ENCODE results near the gene ARHGAP15.
"Not testable (repeated sequence)": the region's sequence is repeated elsewhere in the genome, so short reads cannot be mapped to it uniquely, and the experiment has no call there.

ARHGAP15 gene

GRCh38 chr2:143501106-143501676 is 372.0 kb downstream of the ARHGAP15 start:
- no peak for DNase-seq

- peak; percentile 8 to 16 for DNase-seq
Observed at GRCh38 chr2:143503280-143503679, 374.1 kb downstream of the ARHGAP15 start.

GRCh38 chr2:143504397-143504796 is 375.2 kb downstream of the ARHGAP15 start:
- DNase-seq, result no peak

GRCh38 chr2:143505542-143505941 is 376.3 kb downstream of the ARHGAP15 start:
- DNase-seq, result no peak

- peak in 1 of 2 donors; percentile 25 for DNase-seq
Observed at GRCh38 chr2:143513081-143513480, 383.9 kb downstream of the ARHGAP15 start.

GRCh38 chr2:143514413-143514812 is 385.2 kb downstream of the ARHGAP15 start:
- no peak for DNase-seq

- no peak for DNase-seq
Observed at GRCh38 chr2:143515318-143515717, 386.1 kb downstream of the ARHGAP15 start.

- DNase-seq, result no peak
Observed at GRCh38 chr2:143519521-143519920, 390.3 kb downstream of the ARHGAP15 start.

GRCh38 chr2:143521396-143521795 is 392.2 kb downstream of the ARHGAP15 start:
- DNase-seq, result no peak

- no peak for DNase-seq
Observed at GRCh38 chr2:143522699-143523098, 393.5 kb downstream of the ARHGAP15 start.

GRCh38 chr2:143524119-143524553 is 394.9 kb downstream of the ARHGAP15 start:
- DNase-seq, result no peak

- DNase-seq, result no peak
Observed at GRCh38 chr2:143524559-143525401, 395.6 kb downstream of the ARHGAP15 start.

- no peak for DNase-seq
Observed at GRCh38 chr2:143525402-143525860, 396.2 kb downstream of the ARHGAP15 start.

- no peak for DNase-seq
Observed at GRCh38 chr2:143526498-143526897, 397.3 kb downstream of the ARHGAP15 start.

GRCh38 chr2:143528021-143528420 is 398.8 kb downstream of the ARHGAP15 start:
- no peak for DNase-seq

- no peak for DNase-seq
Observed at GRCh38 chr2:143529118-143529720, 400.0 kb downstream of the ARHGAP15 start.

- no peak for DNase-seq
Observed at GRCh38 chr2:143530758-143531157, 401.5 kb downstream of the ARHGAP15 start.

GRCh38 chr2:143532061-143532460 is 402.8 kb downstream of the ARHGAP15 start:
- DNase-seq, result no peak

- DNase-seq, result no peak
Observed at GRCh38 chr2:143533846-143534245, 404.6 kb downstream of the ARHGAP15 start.

GRCh38 chr2:143535802-143536201 is 406.6 kb downstream of the ARHGAP15 start:
- no peak for DNase-seq

GRCh38 chr2:143541899-143542298 is 412.7 kb downstream of the ARHGAP15 start:
- DNase-seq, result not testable (repeated sequence)

- no peak for DNase-seq
Observed at GRCh38 chr2:143545059-143545948, 416.1 kb downstream of the ARHGAP15 start.

GRCh38 chr2:143545949-143546255 is 416.7 kb downstream of the ARHGAP15 start:
- no peak for DNase-seq
